ENCODE measurements around the gene MOV10L1. TPM values are rescaled to one million over a fixed set of nuclear protein-coding genes. Genes with fewer than 3 reads are reported as not detected.

The MOV10L1 gene
- polyA plus RNA-seq, 3 donors = 0.31 to 0.92 (median 0.79) TPM

- WGBS, 3 donors = 48 to 73% (median 72%) methylated on average over 20 of the region's 20 CpGs
- no peak overlapping the region for H3K27ac ChIP-seq (ENCODE audit: low read depth, low read length)
Observed at GRCh38 chr22:50189184-50189848, 99.5 kb downstream of the MOV10L1 start.

GRCh38 chr22:50189849-50190181 is 100.0 kb downstream of the MOV10L1 start:
- H3K27ac ChIP-seq (ENCODE audit: low read depth, low read length) = peak overlapping the region; percentile 53
- WGBS, 3 donors = 13 to 21% (median 18%) methylated on average over 4 of the region's 4 CpGs

GRCh38 chr22:50190182-50190940 is 100.6 kb downstream of the MOV10L1 start:
- 4 to 9% (median 8%) methylated on average over 43 of the region's 43 CpGs for WGBS, 3 donors
- H3K27ac ChIP-seq (ENCODE audit: low read depth, low read length) = peak overlapping the region; percentile 53

- WGBS, 3 donors = 35 to 48% (median 47%) methylated on average over 16 to 18 of the region's 18 CpGs
- peak overlapping the region; percentile 53 for H3K27ac ChIP-seq (ENCODE audit: low read depth, low read length)
Observed at GRCh38 chr22:50190941-50191741, 101.3 kb downstream of the MOV10L1 start.

GRCh38 chr22:50192436-50193204 is 102.8 kb downstream of the MOV10L1 start:
- no peak overlapping the region for H3K27ac ChIP-seq (ENCODE audit: low read depth, low read length)
- 65 to 70% (median 66%) methylated on average over 23 to 25 of the region's 25 CpGs for WGBS, 3 donors

GRCh38 chr22:50193621-50194020 is 103.8 kb downstream of the MOV10L1 start:
- H3K27ac ChIP-seq (ENCODE audit: low read depth, low read length) = no peak overlapping the region
- WGBS, 3 donors = 77 to 95% (median 86%) methylated on average over 7 to 8 of the region's 8 CpGs

- H3K27ac ChIP-seq (ENCODE audit: low read depth, low read length) = no peak overlapping the region
Observed at GRCh38 chr22:50194037-50194805, 104.4 kb downstream of the MOV10L1 start.

GRCh38 chr22:50196256-50196655 is 106.5 kb downstream of the MOV10L1 start:
- H3K27ac ChIP-seq (ENCODE audit: low read depth, low read length) = no peak overlapping the region
- WGBS, 3 donors = 85 to 93% (median 88%) methylated on average over 18 of the region's 18 CpGs

More at GRCh38 chr22:50194037-50194805, 104.4 kb downstream of the MOV10L1 start:
- WGBS, 3 donors = 71 to 94% (median 94%) methylated on average over 40 to 44 of the region's 44 CpGs

GRCh38 chr22:50197000-50197800 is 107.4 kb downstream of the MOV10L1 start:
- 87 to 89% (median 89%) methylated on average over 23 of the region's 23 CpGs for WGBS, 3 donors
- no peak overlapping the region for H3K27ac ChIP-seq (ENCODE audit: low read depth, low read length)

GRCh38 chr22:50197856-50198623 is 108.2 kb downstream of the MOV10L1 start:
- no peak overlapping the region for H3K27ac ChIP-seq (ENCODE audit: low read depth, low read length)
- WGBS, 3 donors = 94 to 95% (median 94%) methylated on average over 52 to 61 of the region's 61 CpGs

- 91 to 94% (median 93%) methylated on average over 10 to 16 of the region's 16 CpGs for WGBS, 3 donors
Observed at GRCh38 chr22:50198624-50199017, 108.8 kb downstream of the MOV10L1 start.

GRCh38 chr22:50199251-50199721 is 109.5 kb downstream of the MOV10L1 start:
- H3K27ac ChIP-seq (ENCODE audit: low read depth, low read length) = no peak overlapping the region
- WGBS, 3 donors = 74 to 86% (median 83%) methylated on average over 17 to 18 of the region's 18 CpGs

More at GRCh38 chr22:50198624-50199017, 108.8 kb downstream of the MOV10L1 start:
- no peak overlapping the region for H3K27ac ChIP-seq (ENCODE audit: low read depth, low read length)

GRCh38 chr22:50199829-50200460 is 110.1 kb downstream of the MOV10L1 start:
- peak overlapping the region; percentile 26 for H3K27ac ChIP-seq (ENCODE audit: low read depth, low read length)
- WGBS, 3 donors = 9 to 19% (median 12%) methylated on average over 29 to 34 of the region's 34 CpGs

- WGBS, 3 donors = 0% methylated on average over 47 to 105 of the region's 105 CpGs
- H3K27ac ChIP-seq (ENCODE audit: low read depth, low read length) = peak within 1 kb of the TSS; percentile 26
Observed at GRCh38 chr22:50200461-50201190, 110.8 kb downstream of the MOV10L1 start, which contains the start of gene SELENOO. Gene SELENOO (plus strand): TSS chr22:50201011. CDS start chr22:50201037, 26 bp downstream.
